ENCODE data around the gene CD300LF.

CD300LF gene

DNA sequence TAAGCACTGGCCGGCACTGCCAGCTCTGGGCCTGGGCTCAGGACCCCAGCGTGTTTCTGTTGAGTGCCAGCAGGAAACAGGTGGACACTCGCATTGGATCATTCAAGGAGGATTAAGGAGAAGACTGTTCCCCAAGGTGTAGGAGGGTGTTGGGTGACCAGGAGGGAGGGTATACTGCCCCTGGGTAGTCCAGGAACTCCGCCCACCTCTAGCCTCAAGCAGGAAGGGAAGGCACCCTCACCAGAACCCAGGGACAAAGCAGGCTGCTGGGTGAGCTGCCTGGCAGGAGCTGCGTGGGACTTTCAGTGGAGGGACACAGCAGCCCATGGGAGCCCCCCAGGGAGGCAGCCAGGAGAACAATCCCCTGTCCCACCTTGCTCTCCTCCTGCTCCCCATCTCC is 16.6 kb upstream of the CD300LF start:
- TF ChIP-seq, protein P1, sequence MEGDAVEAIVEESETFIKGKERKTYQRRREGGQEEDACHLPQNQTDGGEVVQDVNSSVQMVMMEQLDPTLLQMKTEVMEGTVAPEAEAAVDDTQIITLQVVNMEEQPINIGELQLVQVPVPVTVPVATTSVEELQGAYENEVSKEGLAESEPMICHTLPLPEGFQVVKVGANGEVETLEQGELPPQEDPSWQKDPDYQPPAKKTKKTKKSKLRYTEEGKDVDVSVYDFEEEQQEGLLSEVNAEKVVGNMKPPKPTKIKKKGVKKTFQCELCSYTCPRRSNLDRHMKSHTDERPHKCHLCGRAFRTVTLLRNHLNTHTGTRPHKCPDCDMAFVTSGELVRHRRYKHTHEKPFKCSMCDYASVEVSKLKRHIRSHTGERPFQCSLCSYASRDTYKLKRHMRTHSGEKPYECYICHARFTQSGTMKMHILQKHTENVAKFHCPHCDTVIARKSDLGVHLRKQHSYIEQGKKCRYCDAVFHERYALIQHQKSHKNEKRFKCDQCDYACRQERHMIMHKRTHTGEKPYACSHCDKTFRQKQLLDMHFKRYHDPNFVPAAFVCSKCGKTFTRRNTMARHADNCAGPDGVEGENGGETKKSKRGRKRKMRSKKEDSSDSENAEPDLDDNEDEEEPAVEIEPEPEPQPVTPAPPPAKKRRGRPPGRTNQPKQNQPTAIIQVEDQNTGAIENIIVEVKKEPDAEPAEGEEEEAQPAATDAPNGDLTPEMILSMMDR (IDR thresholded peaks at IDR 0.05; ENCODE audit: extremely low read depth, missing control alignments): no peak
- DNase-seq (ENCODE audit: low spot score): no peak

DNA sequence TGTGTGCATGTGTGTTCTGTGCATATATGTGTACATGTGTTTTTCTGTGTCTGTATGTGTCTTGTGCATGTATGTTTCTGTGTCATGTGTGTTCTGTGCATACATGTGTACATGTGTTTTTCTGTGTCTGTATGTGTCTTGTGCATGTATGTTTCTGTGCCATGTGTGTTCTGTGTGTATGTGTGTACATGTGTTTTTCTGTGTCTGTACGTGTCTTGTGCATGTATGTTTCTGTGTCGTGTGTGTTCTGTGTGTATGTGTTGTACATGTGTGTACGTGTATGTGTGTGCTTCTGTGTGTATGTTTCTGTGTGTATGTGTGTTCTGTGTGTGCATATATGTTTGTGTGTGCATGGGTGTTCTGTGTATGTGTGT is 16.0 kb upstream of the CD300LF start:
- TF ChIP-seq, protein P1 (IDR thresholded peaks at IDR 0.05; ENCODE audit: extremely low read depth, missing control alignments): no peak
- no peak for DNase-seq (ENCODE audit: low spot score)

DNA sequence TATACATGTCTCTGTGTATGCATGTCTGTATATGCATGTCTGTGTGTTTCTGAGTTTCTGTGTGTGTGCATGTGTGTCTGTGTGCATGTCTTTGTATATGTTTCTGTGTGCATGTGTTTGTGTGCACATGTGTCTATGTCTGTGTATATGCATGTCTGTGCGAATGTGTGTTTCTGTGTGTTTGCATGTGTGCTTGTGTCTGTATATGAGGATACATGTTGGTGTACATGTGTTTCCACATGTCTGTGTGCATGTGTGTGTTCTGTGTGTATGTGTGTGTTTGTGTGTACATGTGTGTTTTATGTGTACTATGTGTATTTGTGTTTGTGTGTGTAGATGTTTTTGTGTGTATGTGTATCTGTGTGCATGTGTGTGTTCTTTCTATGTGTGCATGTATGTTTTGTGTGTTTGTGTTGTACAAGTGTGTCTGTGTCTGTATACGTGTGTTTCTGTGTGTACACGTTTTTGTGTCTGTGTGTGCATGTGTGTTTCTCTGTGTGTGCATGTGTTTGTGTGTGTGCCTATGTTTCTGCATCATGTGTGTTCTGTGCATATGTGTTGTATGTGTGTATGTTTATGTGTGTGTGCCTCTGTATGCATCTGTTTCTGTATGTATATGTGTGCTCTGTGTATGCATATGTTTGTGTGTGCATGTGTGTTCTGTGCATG is 15.4 kb upstream of the CD300LF start:
- DNase-seq (ENCODE audit: low spot score): no peak
- TF ChIP-seq, protein P1 (IDR thresholded peaks at IDR 0.05; ENCODE audit: extremely low read depth, missing control alignments): no peak

DNA sequence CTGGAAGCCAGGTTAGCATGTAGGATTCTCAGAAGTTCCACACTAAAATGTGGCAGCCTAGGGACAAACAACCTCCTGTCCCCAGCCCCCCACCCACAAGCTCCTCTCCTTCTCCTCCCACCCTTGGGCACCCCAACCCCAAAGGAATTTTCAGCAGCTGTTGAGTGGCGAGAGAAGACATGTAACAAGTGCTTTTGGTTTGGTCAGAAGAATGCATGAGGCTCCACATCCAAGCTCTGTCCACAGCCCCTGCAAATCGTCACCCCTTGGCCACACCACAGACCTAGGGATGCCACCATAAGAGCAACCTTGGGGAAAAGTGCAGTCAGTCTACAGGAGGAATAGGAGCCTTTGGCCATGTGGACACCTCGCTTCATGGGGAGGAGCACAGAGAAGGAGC is 12.4 kb upstream of the CD300LF start:
- TF ChIP-seq, protein P1 (IDR thresholded peaks at IDR 0.05; ENCODE audit: extremely low read depth, missing control alignments): no peak
- DNase-seq (ENCODE audit: low spot score): no peak

DNA sequence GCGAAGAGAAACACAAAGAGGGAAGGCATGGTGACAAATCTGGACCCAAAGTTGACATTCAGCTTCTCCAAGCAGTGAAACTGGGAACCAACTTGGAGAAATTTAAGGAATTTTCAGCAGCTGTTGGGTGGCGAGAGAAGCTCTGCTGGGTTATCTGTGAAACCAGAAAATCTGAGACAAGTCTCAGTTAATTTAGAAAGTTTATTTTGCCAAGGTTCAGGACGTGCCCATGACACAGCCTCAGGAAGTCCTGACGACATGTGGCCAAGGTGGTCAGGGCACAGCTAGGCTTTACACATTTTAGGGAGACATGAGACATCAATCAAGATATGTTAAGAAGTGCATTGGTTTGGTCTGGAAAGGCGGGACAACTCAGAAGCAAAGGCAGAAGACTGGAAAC is 11.2 kb upstream of the CD300LF start:
- TF ChIP-seq, protein P1 (IDR thresholded peaks at IDR 0.05; ENCODE audit: extremely low read depth, missing control alignments): no peak

DNA sequence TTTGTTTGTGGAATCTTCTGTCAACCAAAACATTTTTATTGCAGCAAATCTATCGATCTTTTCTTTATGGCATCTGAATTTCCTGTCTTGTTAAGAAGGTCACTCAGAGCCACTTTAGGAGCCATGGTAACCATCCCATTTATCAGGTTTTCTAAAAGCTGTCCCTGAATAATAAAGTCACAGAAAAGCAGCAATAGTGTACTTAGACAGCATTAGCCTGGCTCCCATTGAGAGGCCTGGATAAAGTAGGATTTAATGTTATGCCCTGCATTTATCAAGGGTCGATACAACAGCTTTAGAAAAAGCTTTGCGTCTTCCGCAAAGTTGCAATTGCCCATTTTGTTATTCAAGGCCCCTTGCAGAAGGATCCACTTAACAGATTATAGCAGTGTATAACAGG is 10.1 kb upstream of the CD300LF start:
- no peak for DNase-seq (ENCODE audit: low spot score)
- TF ChIP-seq, protein P1 (IDR thresholded peaks at IDR 0.05; ENCODE audit: extremely low read depth, missing control alignments): no peak

More for the DNA sequence above, 11.2 kb upstream of the CD300LF start:
- DNase-seq (ENCODE audit: low spot score): no peak

DNA sequence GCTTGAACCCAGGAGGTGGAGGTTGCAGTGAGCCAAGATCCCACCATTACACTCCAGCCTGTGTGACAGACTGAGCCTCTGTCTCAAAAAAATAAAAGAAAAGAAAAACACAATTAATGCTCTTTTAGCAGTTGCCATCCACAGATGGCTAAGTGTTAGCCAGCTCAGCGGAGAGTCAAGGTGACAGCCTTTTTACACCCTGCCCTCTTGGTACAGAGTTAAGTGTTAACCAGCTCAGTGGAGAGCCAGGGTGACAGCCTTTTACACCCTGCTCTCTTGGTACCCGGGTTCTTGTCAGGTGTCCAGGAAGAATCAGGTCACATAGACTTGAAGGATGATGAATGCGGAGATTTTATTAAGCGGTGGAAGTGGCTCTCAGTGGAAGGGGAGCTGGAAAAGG is 7.8 kb upstream of the CD300LF start:
- no peak for DNase-seq (ENCODE audit: low spot score)
- TF ChIP-seq, protein P1 (IDR thresholded peaks at IDR 0.05; ENCODE audit: extremely low read depth, missing control alignments): no peak

Measured in GM20000 (cell line).